GM12891 (cell line): ENCODE results near the gene COPZ1.

Experiments
- PAX5 ChIP-seq: IDR thresholded peaks from 2 replicates; pipeline ENCODE4 v1.6.1; 2011; ENCODE audit warnings: low read length, moderate library complexity, mild to moderate bottlenecking; ENCODE audit not compliant: insufficient read depth, severe bottlenecking
- POLR2A ChIP-seq: IDR thresholded peaks from 2 replicates; pipeline ENCODE4 v1.6.1; 2011; ENCODE audit warnings: low read depth, low read length, control low read depth
- POLR2AphosphoS5 ChIP-seq: IDR thresholded peaks from 2 replicates; pipeline ENCODE4 v1.6.1; 2011; ENCODE audit warnings: low read depth, low read length, control low read depth
- POU2F2 ChIP-seq: IDR thresholded peaks from 2 replicates; pipeline ENCODE4 v1.6.1; 2011; ENCODE audit warnings: low read depth, mild to moderate bottlenecking, control low read depth, low read length, moderate library complexity
- SPI1 ChIP-seq: IDR thresholded peaks from 2 replicates; pipeline ENCODE4 v1.6.1; 2011; ENCODE audit warnings: low read depth, low read length, control low read depth
- TAF1 ChIP-seq: IDR thresholded peaks from 2 replicates; pipeline ENCODE4 v1.6.1; 2011; ENCODE audit warnings: low read depth, low read length, control low read depth

DNA sequence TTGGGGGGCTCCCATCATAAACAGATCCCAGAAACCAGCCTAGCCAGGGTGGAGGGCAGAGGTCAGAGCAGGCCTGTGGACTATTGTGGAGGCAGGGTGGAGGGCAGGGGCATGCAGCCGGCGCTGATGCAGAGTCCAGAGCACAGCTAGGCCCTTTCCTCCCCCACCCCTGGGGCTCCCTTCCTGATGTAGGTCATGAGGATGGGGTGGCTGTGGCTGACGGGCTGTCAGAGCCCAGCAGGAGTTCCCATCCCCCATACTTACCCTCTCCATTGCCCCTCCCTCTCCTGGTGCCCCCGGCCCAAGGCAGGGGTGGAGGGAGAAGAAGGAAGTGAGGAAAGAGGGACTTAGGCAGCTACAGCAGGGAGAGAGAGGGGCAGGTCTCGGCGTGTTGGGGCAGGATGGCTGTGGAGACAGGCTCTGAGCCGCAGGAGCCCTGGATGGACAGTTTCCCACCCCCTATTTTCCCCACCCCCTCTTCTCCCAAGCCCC lies 65.3 kb downstream of the COPZ1 start:
- TF ChIP-seq POLR2A (no peak), TAF1 (no peak), POLR2AphosphoS5 (no peak), SPI1 (no peak), POU2F2 (no peak), PAX5 (no peak)
